GM10248 (cell line): ENCODE measurements around the gene CD19.
"Not testable (repeated sequence)": the region's sequence is repeated elsewhere in the genome, so short reads cannot be mapped to it uniquely, and the experiment has no call there.

Source experiments
- CTCF ChIA-PET: fragments of 300-600 bp; sonication (Branson Sonifier 250); formaldehyde crosslinking; extraction: SDS; loops from one replicate; lab custom pipeline; 2021; ENCODE audit warnings: antibody characterized with exemption; lab: Yijun Ruan, JAX
- POLR2A ChIA-PET: fragments of 350-650 bp; sonication (Branson Sonifier 250); formaldehyde crosslinking; extraction: SDS; loops from one replicate; lab custom pipeline; 2020; ENCODE audit warnings: antibody characterized with exemption; lab: Yijun Ruan, JAX
- DNase-seq: peaks from one replicate; pipeline ENCODE4 v3.0.0; 2012; ENCODE audit errors: extremely low spot score
- TF ChIP-seq, protein P1 (sequence below): IDR thresholded peaks from 2 replicates; pipeline ENCODE4 v1.5.1; 2012; ENCODE audit warnings: mild to moderate bottlenecking, low read depth; ENCODE audit errors: extremely low read depth, missing control alignments, control extremely low read depth

The CD19 gene

GRCh38 chr16:28951410-28951943 is 19.7 kb downstream of the CD19 start:
- POLR2A ChIA-PET = no interaction called here
- CTCF ChIA-PET = interaction anchor here (0.6 kb wide), 1 partner anchor 26 kb away, joined by 3 read pairs; no protein-coding TSS in a partner anchor
- TF ChIP-seq, protein P1, sequence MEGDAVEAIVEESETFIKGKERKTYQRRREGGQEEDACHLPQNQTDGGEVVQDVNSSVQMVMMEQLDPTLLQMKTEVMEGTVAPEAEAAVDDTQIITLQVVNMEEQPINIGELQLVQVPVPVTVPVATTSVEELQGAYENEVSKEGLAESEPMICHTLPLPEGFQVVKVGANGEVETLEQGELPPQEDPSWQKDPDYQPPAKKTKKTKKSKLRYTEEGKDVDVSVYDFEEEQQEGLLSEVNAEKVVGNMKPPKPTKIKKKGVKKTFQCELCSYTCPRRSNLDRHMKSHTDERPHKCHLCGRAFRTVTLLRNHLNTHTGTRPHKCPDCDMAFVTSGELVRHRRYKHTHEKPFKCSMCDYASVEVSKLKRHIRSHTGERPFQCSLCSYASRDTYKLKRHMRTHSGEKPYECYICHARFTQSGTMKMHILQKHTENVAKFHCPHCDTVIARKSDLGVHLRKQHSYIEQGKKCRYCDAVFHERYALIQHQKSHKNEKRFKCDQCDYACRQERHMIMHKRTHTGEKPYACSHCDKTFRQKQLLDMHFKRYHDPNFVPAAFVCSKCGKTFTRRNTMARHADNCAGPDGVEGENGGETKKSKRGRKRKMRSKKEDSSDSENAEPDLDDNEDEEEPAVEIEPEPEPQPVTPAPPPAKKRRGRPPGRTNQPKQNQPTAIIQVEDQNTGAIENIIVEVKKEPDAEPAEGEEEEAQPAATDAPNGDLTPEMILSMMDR = no peak
- no peak for DNase-seq

DNA sequence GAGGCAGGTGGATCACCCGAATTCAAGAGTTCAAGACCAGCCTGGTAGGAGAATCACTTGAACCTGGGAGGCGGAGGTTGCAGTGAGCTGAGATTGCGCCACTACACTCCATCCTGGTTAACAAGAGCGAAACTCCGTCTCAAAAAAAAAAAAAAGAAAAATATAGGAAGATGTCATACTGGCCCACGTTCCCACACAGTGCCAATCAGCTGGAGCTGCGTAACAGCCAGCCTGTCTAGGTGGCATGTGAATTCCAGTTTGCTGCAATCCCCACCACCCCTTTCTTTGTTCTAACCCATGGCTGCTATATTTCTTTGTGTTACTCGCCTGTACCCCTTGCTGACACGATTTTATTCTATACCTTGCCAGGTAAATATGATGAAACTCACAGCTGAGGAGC is 26.4 kb downstream of the CD19 start:
- POLR2A ChIA-PET = no interaction called here

DNA sequence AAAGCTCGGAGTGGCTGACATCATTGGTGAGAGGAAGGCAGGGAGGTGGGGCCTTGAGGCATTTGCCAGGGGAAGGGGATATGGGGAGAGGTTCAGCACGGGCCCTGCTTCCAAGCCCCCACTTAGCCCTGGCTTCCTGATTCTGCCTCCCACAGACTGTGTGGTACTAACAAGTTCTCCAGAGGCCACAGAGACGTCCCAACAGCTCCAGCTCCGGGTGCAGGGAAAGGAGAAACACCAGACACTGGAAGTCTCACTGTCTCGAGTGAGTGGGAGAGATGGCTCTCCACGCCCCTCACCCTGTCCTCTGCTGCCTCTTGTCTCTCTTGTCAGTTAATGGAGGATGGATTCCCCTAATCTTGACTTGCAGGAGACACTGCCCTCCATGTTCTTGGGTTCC is 27.1 kb downstream of the CD19 start:
- no peak for DNase-seq
- POLR2A ChIA-PET = no interaction called here
- TF ChIP-seq, protein P1 = no peak
- CTCF ChIA-PET = interaction anchor here (1.2 to 1.9 kb wide), 2 partner anchors 13 to 15 kb away, joined by 3 to 9 read pairs; partner anchors contain the start of gene SPNS1

More for the DNA sequence above, 26.4 kb downstream of the CD19 start:
- TF ChIP-seq, protein P1 = no peak
- no peak for DNase-seq
- CTCF ChIA-PET = interaction anchor here (1.2 to 1.9 kb wide), 2 partner anchors 13 to 16 kb away, joined by 3 to 9 read pairs; partner anchors contain the start of gene SPNS1

DNA sequence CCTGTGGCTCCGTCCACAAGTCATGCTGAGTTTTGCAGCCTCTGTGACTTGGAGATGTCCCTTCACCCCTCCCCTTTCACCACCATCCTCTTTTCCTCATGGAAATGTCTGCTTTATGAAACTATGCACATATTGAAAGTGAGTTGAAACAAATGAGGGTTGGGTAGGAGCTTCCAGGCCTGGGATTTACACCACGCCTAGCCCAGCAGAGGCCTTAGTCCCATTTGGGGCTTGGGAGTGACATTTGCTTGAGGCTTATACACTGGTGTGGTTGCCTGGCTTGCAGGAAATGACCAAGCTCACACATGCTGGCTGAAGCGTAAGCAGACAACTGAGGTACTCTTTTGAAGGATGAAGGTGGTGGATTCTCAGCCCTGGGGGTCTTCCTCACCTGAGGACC is 32.3 kb downstream of the CD19 start:
- no peak for DNase-seq
- ChIA-PET CTCF (no interaction called here), POLR2A (interaction anchor here (1.0 kb wide), 1 partner anchor 9 kb away, joined by 3 read pairs; no protein-coding TSS in a partner anchor)
- TF ChIP-seq, protein P1 = no peak

DNA sequence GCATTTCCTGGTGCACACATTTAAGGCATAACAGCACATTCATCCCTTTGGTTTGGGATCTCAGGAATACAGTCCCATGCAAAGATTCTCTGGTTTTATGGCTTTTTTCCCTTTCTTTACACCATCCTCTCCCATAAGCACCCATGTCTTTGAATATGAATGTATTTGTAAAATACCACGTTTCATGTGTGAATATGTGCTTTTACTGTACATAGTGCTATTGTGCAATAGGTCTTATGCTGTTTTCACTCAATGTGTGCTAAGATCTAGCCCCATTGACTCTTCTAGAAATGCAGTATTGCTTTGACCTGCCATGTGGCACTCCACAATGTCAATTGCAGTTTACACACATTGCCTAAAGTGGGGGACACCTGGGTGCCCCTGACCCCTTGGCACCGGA is 32.7 kb downstream of the CD19 start:
- ChIA-PET CTCF (no interaction called here), POLR2A (no interaction called here)
- no peak for DNase-seq
- TF ChIP-seq, protein P1 = no peak

DNA sequence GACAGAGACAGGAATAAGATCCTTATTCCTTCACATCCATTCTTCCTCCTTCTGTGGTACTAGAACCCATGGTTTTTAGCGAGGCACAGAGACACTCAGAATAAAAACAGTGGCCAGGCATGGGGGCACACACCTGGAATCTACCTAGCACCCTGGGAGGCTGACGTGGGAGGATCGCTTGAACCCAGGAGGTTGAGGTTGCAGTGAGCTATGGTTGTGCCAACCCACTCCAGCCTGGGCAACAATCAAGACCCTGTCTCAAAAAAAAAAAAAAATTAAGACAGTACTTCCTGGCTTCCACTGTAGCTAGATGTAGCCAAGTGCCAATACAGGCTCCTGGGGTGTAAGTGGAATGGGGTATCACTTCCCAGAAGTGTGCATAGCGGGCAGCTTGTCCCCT is 35.4 kb downstream of the CD19 start:
- CTCF ChIA-PET = interaction anchor here (1.3 kb wide), 1 partner anchor 22 kb away, joined by 4 read pairs; no protein-coding TSS in a partner anchor
- DNase-seq = no peak
- TF ChIP-seq, protein P1 = no peak
- POLR2A ChIA-PET = interaction anchor here (0.7 kb wide), 1 partner anchor 105 kb away, joined by 3 read pairs; no protein-coding TSS in a partner anchor

- not testable (repeated sequence) for DNase-seq
- CTCF ChIA-PET = interaction anchor here (2.2 kb wide), 1 partner anchor 25 kb away, joined by 5 read pairs; no protein-coding TSS in a partner anchor
These were observed 37.9 kb downstream of the CD19 start for GRCh38 chr16:28969696-28970095.

More at GRCh38 chr16:28969696-28970095, 37.9 kb downstream of the CD19 start:
- POLR2A ChIA-PET = not testable (repeated sequence)
